Erythroblast (primary cell): ENCODE results near the gene HMOX1.

Experiments used
- GATA1 ChIP-seq: IDR thresholded peaks from 2 replicates; pipeline ENCODE4 v1.6.1; 2011; ENCODE audit warnings: low read depth, mild to moderate bottlenecking, control low read depth, low read length, moderate library complexity
- POLR2A ChIP-seq: IDR thresholded peaks from 2 replicates; pipeline ENCODE4 v1.6.1; 2011; ENCODE audit warnings: mild to moderate bottlenecking, low read length

DNA sequence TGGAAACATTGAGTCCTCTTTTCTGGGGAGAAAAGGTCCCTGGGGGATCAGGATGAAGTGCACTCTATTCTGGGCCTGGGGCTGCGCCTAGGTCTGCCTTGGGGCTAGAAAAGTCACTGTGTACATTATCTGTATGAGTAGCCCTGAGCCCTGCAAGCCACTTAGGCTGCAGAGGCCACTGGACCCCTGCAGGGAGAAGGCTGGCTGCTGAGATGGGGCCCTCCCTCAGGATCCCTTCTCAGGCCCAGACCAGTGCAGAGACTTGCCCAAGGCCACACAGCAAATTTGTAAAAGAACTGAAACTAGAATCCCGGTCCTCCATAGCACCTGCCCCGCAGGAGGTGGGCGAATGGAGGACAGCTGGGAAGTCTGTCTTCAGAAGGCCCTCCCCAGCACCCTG, 26.8 kb upstream of the HMOX1 start:
- no peak for TF ChIP-seq POLR2A
- no peak for TF ChIP-seq GATA1
